ENCODE data around the gene AQP11.
A peak's percentile ranks its signal among the peaks of the same experiment; 100 is the strongest.

AQP11 gene

GRCh38 chr11:77644887-77645286 is 55.1 kb downstream of the AQP11 start:
- no peak overlapping the region for H3K4me3 ChIP-seq (replicated peaks; ENCODE audit: low read depth, low read length)
- TF ChIP-seq CTCF (IDR thresholded peaks at IDR 0.05; ENCODE audit: low read length, missing control alignments): no peak
- DNase-seq (ENCODE audit: low read depth): no peak

GRCh38 chr11:77647654-77648305 is 58.0 kb downstream of the AQP11 start:
- no peak for TF ChIP-seq CTCF (IDR thresholded peaks at IDR 0.05; ENCODE audit: low read length, missing control alignments)
- DNase-seq (ENCODE audit: low read depth): no peak
- no peak overlapping the region for H3K4me3 ChIP-seq (replicated peaks; ENCODE audit: low read depth, low read length)

- no peak for TF ChIP-seq CTCF (IDR thresholded peaks at IDR 0.05; ENCODE audit: low read length, missing control alignments)
- no peak for DNase-seq (ENCODE audit: low read depth)
- no peak overlapping the region for H3K4me3 ChIP-seq (replicated peaks; ENCODE audit: low read depth, low read length)
Observed at GRCh38 chr11:77650123-77650522, 60.4 kb downstream of the AQP11 start.

- TF ChIP-seq CTCF (IDR thresholded peaks at IDR 0.05; ENCODE audit: low read length, missing control alignments): no peak
- no peak for DNase-seq (ENCODE audit: low read depth)
- no peak overlapping the region for H3K4me3 ChIP-seq (replicated peaks; ENCODE audit: low read depth, low read length)
Observed at GRCh38 chr11:77654770-77655434, 65.1 kb downstream of the AQP11 start.

- no peak for TF ChIP-seq CTCF (IDR thresholded peaks at IDR 0.05; ENCODE audit: low read length, missing control alignments)
- H3K4me3 ChIP-seq (replicated peaks; ENCODE audit: low read depth, low read length): no peak overlapping the region
- no peak for DNase-seq (ENCODE audit: low read depth)
Observed at GRCh38 chr11:77656362-77656761, 66.6 kb downstream of the AQP11 start.

GRCh38 chr11:77658213-77659013 is 68.7 kb downstream of the AQP11 start:
- TF ChIP-seq CTCF (IDR thresholded peaks at IDR 0.05; ENCODE audit: low read length, missing control alignments): no peak
- DNase-seq (ENCODE audit: low read depth): peak; percentile 45
- no peak overlapping the region for H3K4me3 ChIP-seq (replicated peaks; ENCODE audit: low read depth, low read length)
